C1 segment of cervical spinal cord (tissue), 14 donors: ENCODE results near the gene SYCE1.
"Not testable (repeated sequence)": the region's sequence is repeated elsewhere in the genome, so short reads cannot be mapped to it uniquely, and the experiment has no call there.

ENCODE experiments used
- DNase-seq, 14 donors: peaks; one replicate each; lab custom pipeline; 2025; lab: John Stamatoyannopoulos, UW

The SYCE1 gene

GRCh38 chr10:133565441-133566294 lies at the start of gene SYCE1:
TSS of gene SYCE1 (minus strand) at chr10:133565583. CDS start at chr10:133565529, 54 bp downstream.
- DNase-seq: peak in 1 of 14 donors; percentile 19

- no peak for DNase-seq
Observed at GRCh38 chr10:133614830-133615580, 49.6 kb upstream of the SYCE1 start.

- no peak for DNase-seq
Observed at GRCh38 chr10:133613699-133614098, 48.3 kb upstream of the SYCE1 start.

GRCh38 chr10:133611079-133611478 lies 45.7 kb upstream of the SYCE1 start:
- no peak for DNase-seq

GRCh38 chr10:133608855-133609254 lies 43.5 kb upstream of the SYCE1 start:
- peak in 1 of 14 donors; percentile 19 for DNase-seq

- not testable (repeated sequence) for DNase-seq
Observed at GRCh38 chr10:133603434-133603833, 38.1 kb upstream of the SYCE1 start.

- no peak for DNase-seq
Observed at GRCh38 chr10:133600657-133601056, 35.3 kb upstream of the SYCE1 start.

- DNase-seq: not testable (repeated sequence)
Observed at GRCh38 chr10:133599869-133600268, 34.5 kb upstream of the SYCE1 start.

- no peak for DNase-seq
Observed at GRCh38 chr10:133592716-133593115, 27.3 kb upstream of the SYCE1 start.

GRCh38 chr10:133590970-133591359 lies 25.6 kb upstream of the SYCE1 start:
- no peak for DNase-seq

- DNase-seq: no peak
Observed at GRCh38 chr10:133590226-133590969, 25.0 kb upstream of the SYCE1 start.

GRCh38 chr10:133577037-133577436 lies 11.7 kb upstream of the SYCE1 start:
- not testable (repeated sequence) for DNase-seq

GRCh38 chr10:133573460-133573859 lies 8.1 kb upstream of the SYCE1 start:
- DNase-seq: not testable (repeated sequence)

- not testable (repeated sequence) for DNase-seq
Observed at GRCh38 chr10:133572055-133572454, 6.7 kb upstream of the SYCE1 start.

GRCh38 chr10:133569801-133570200 lies 4.4 kb upstream of the SYCE1 start:
- DNase-seq: not testable (repeated sequence)

GRCh38 chr10:133568831-133569527 lies 3.6 kb upstream of the SYCE1 start:
- DNase-seq: not testable (repeated sequence)

GRCh38 chr10:133568287-133568614 lies 2.9 kb upstream of the SYCE1 start:
- DNase-seq: no peak

- no peak for DNase-seq
Observed at GRCh38 chr10:133567609-133568286, 2.4 kb upstream of the SYCE1 start.

- no peak for DNase-seq
Observed at GRCh38 chr10:133567119-133567518, 1.7 kb upstream of the SYCE1 start.

- DNase-seq: no peak
Observed at GRCh38 chr10:133564816-133565215, 567 bp downstream of the SYCE1 start.

GRCh38 chr10:133559216-133559615 lies 6.2 kb downstream of the SYCE1 start:
- DNase-seq: no peak
